Endothelial cell of umbilical vein (primary cell): Measurements from ENCODE around the gene GATAD2A. TPM values are rescaled to one million over a fixed set of nuclear protein-coding genes. Genes with fewer than 3 reads are reported as not detected.

ENCODE experiments used
- BruUV-seq: library from RNA; stranded (reverse); fragments of 400-500 nt; replicated peaks from 2 replicates; lab custom pipeline; 2021; lab: Mats Ljungman, UMichigan
- CTCF ChIA-PET: fragments of 300-600, 350-600 bp; sonication (Branson Sonifier 250); formaldehyde crosslinking; loops from one replicate; lab custom pipeline; 2021; ENCODE audit warnings: antibody characterized with exemption, inconsistent platforms; lab: Charles Lee
- POLR2A ChIA-PET: fragments of 300-600, 350-600 bp; sonication (Branson Sonifier 250); formaldehyde crosslinking; loops from one replicate; lab custom pipeline; 2021; ENCODE audit warnings: antibody characterized with exemption, inconsistent platforms; lab: Charles Lee
- DNase-seq: peaks from one replicate; pipeline ENCODE4 v3.0.0-alpha.2; 2011; ENCODE audit warnings: low read depth, low spot score
- FAIRE-seq: peaks from 2 replicates; lab custom pipeline; 2011; peaks lifted over from hg19 to GRCh38; lab: Jason Lieb, UNC
- H2AFZ ChIP-seq: 2 replicates; pipeline ENCODE4 v1.6.0; 2012; ENCODE audit warnings: low read depth, low read length, control low read depth, inconsistent platforms
- H3K27ac ChIP-seq: 2 replicates; pipeline ENCODE4 v1.5.1; 2011; ENCODE audit warnings: low read depth, mild to moderate bottlenecking, control low read depth, low read length, moderate library complexity; ENCODE audit not compliant: insufficient read depth
- H3K27me3 ChIP-seq, 2 experiments: 2 replicates each; pipeline versions ENCODE4 v1.6.0 to v1.6.1; 2011; ENCODE audit warnings: low read length in 2 of 2, mixed read lengths in 1 of 2; ENCODE audit not compliant: control insufficient read depth in 2 of 2, insufficient read depth in 2 of 2
- H3K36me3 ChIP-seq, 2 experiments: 2 replicates in 1 of 2; 3 replicates in 1 of 2; pipeline ENCODE4 v1.5.1; 2011; ENCODE audit warnings: low read length in 2 of 2, mild to moderate bottlenecking in 1 of 2, moderate library complexity in 1 of 2; ENCODE audit not compliant: control insufficient read depth in 2 of 2, insufficient read depth in 2 of 2; ENCODE audit errors: extremely low read depth in 1 of 2
- H3K4me1 ChIP-seq: 3 replicates; pipeline ENCODE4 v1.5.1; 2011; ENCODE audit warnings: mild to moderate bottlenecking, low read length; ENCODE audit not compliant: control insufficient read depth, insufficient read depth; ENCODE audit errors: extremely low read depth
- H3K4me2 ChIP-seq: 2 replicates; pipeline ENCODE4 v1.6.1; 2011; ENCODE audit warnings: low read length, control low read depth, mixed read lengths; ENCODE audit not compliant: insufficient read depth
- H3K4me3 ChIP-seq, 3 experiments: fragments of 200-600 bp in 1 of 3; sonication (generic), shearing (Covaris generic) in 1 of 3; replicated peaks in 1 of 3; 2 replicates each; pipeline ENCODE4 v1.5.1; 2011 to 2016; ENCODE audit warnings: control low read depth in 3 of 3, low read length in 3 of 3, mild to moderate bottlenecking in 2 of 3, inconsistent platforms in 1 of 3, low read depth in 1 of 3, moderate library complexity in 1 of 3; ENCODE audit not compliant: insufficient read depth in 1 of 3
- H3K79me2 ChIP-seq: 2 replicates; pipeline ENCODE4 v1.6.0; 2012; ENCODE audit warnings: low read length, inconsistent platforms; ENCODE audit not compliant: control insufficient read depth, insufficient read depth
- H3K9ac ChIP-seq: replicated peaks from 2 replicates; pipeline ENCODE3; 2011; ENCODE audit warnings: low read length, control low read depth; ENCODE audit not compliant: insufficient read depth; ENCODE audit errors: extremely low read depth
- H3K9me1 ChIP-seq: replicated peaks from 3 replicates; pipeline ENCODE4 v1.6.0; 2011; ENCODE audit warnings: mild to moderate bottlenecking, low read length; ENCODE audit not compliant: control insufficient read depth, insufficient read depth; ENCODE audit errors: extremely low read depth
- H3K9me3 ChIP-seq: replicated peaks from 2 replicates; pipeline ENCODE4 v1.5.1; 2012; ENCODE audit warnings: low read length, inconsistent platforms; ENCODE audit not compliant: control insufficient read depth, insufficient read depth
- H4K20me1 ChIP-seq: replicated peaks from 2 replicates; pipeline ENCODE3; 2011; ENCODE audit warnings: mild to moderate bottlenecking, low read length; ENCODE audit not compliant: control insufficient read depth, insufficient read depth; ENCODE audit errors: extremely low read depth
- CTCF ChIP-seq, 2 donors: IDR thresholded peaks; 1 replicate in 1 of 2; 2 replicates in 1 of 2; pipeline ENCODE4 v1.5.1; 2011; ENCODE audit warnings: low read length in 2 of 2, mild to moderate bottlenecking in 2 of 2, moderate library complexity in 2 of 2, control low read depth in 1 of 2, inconsistent platforms in 1 of 2, low read depth in 1 of 2; ENCODE audit not compliant: insufficient read depth in 1 of 2; ENCODE audit errors: extremely low read depth in 1 of 2
- EZH2 ChIP-seq: IDR thresholded peaks from 2 replicates; pipeline ENCODE4 v1.6.1; 2012; ENCODE audit warnings: borderline replicate concordance, low read depth, mild to moderate bottlenecking, moderate library complexity, low read length, inconsistent platforms; ENCODE audit not compliant: severe bottlenecking
- FOS ChIP-seq: IDR thresholded peaks from 2 replicates; pipeline ENCODE4 v1.6.1; 2011; ENCODE audit warnings: mild to moderate bottlenecking, low read length, moderate library complexity, borderline replicate concordance; ENCODE audit not compliant: insufficient read depth
- GATA2 ChIP-seq: IDR thresholded peaks from 2 replicates; pipeline ENCODE4 v1.7.0; 2011; ENCODE audit warnings: low read depth, mild to moderate bottlenecking, moderate library complexity, mixed read lengths, low read length; ENCODE audit not compliant: insufficient read length, insufficient read depth
- JUN ChIP-seq: IDR thresholded peaks from 2 replicates; pipeline ENCODE4 v1.6.1; 2011; ENCODE audit warnings: borderline replicate concordance, low read depth; ENCODE audit not compliant: insufficient read length, insufficient read depth
- MAX ChIP-seq: IDR thresholded peaks from 2 replicates; pipeline ENCODE4 v1.6.1; 2011; ENCODE audit not compliant: insufficient read depth, insufficient read length
- MYC ChIP-seq: IDR thresholded peaks from one replicate; pipeline ENCODE4 v1.6.1; 2011; ENCODE audit warnings: mild to moderate bottlenecking, low read depth, low read length
- POLR2A ChIP-seq: IDR thresholded peaks from 2 replicates; pipeline ENCODE4 v1.6.1; 2012; ENCODE audit warnings: low read depth, mild to moderate bottlenecking, control low read depth, low read length
- POLR2AphosphoS5 ChIP-seq: IDR thresholded peaks from 2 replicates; pipeline ENCODE4 v1.6.1; 2012; ENCODE audit warnings: low read depth, mild to moderate bottlenecking, control low read depth, low read length, moderate library complexity; ENCODE audit not compliant: insufficient read depth
- dilution Hi-C: fragments of 300-500 bp; cut with MboI; formaldehyde crosslinking; loops from one replicate; pipeline ENCODE4 v1.15.0; 2019; ENCODE audit warnings: low sequenced_read_pairs; ENCODE audit not compliant: extremely low pct_ligation_motif_present
- intact Hi-C: fragments of 100-400 bp; cut with micrococcal nuclease; formaldehyde crosslinking; loops from one replicate; pipeline ENCODE4 v1.10.0; 2022
- polyA plus RNA-seq, 4 experiments: library from polyadenylated mRNA; depleted of rRNA in 3 of 4; stranded (reverse) in 3 of 4; unstranded in 1 of 4; fragments of >200 nt; gene quantifications; 2 replicates each; pipeline versions ENCODE4 v1.2.1 to v1.2.3, GENCODE V29; 2011 to 2012; ENCODE audit warnings: missing spikeins in 1 of 4
- total RNA-seq: library from RNA; stranded (reverse); gene quantifications from 2 replicates; pipeline ENCODE4 v1.2.3, GENCODE V29; 2021

GATAD2A gene
- total and polyA plus RNA-seq, 2 donors (not counting 3 experiments of a cell fraction or from before 2014, with no cell fraction given): 27.3 to 134 TPM

GRCh38 chr19:19482809-19483596 lies 77.5 kb downstream of the GATAD2A start:
- Histone ChIP-seq H3K9me1 (no peaks in the 10 kb centered on the region), H3K9me3 (no peaks in the 10 kb centered on the region), H4K20me1 (no peaks in the 10 kb centered on the region), H3K36me3 (peaks cover 0 to 10% of the 10 kb centered on the region in 2 experiments), H3K4me3 (no peak overlapping the region), H3K27me3 (no peaks in the 10 kb centered on the region), H2AFZ (no peak overlapping the region), H3K9ac (no peak overlapping the region), H3K79me2 (peaks cover 84% of the 10 kb centered on the region), H3K4me2 (no peak overlapping the region), H3K27ac (no peak overlapping the region), H3K4me1 (peaks cover 7% of the 10 kb centered on the region)
- dilution Hi-C loops: no loop called here
- POLR2A ChIA-PET: interaction anchor here (0.6 kb wide), 1 partner anchor 78 kb away, joined by 3 read pairs; the partner anchor contains the start of gene GATAD2A
- CTCF ChIA-PET: no interaction called here
- DNase-seq (no peak), FAIRE-seq (no peak)
- TF ChIP-seq CTCF (IDR thresholded peaks at IDR 0.05; ENCODE audit: extremely low read depth in 1 of 2, insufficient read depth in 1 of 2, low read depth in 1 of 2, low read length in 2 of 2) (no peak), MAX (no peak), FOS (no peak), GATA2 (no peak), MYC (no peak), POLR2AphosphoS5 (no peak), POLR2A (no peak), EZH2 (no peak), JUN (no peak)
- BruUV-seq: no TSS peak
- intact Hi-C loops: loop anchor here (10.0 kb wide), 1 partner anchor 288 kb away; the partner anchor contains the start of genes BORCS8 and RFXANK
